Psoas muscle (tissue), 8 donors: Measurements from ENCODE around the gene ETNPPL. TPM values are rescaled to one million over a fixed set of nuclear protein-coding genes. Genes with fewer than 3 reads are reported as not detected.

ENCODE experiments used
- ATAC-seq, 4 donors: fragments of 200-7000 bp; cut with Tn5 transposase; one replicate each; pipeline ENCODE4 v1.9.1; 2020; ENCODE audit warnings: moderate library complexity in 3 of 4, mild to moderate bottlenecking in 2 of 4
- DNase-seq, 2 donors: peaks; one replicate each; pipeline ENCODE4 v3.0.0-alpha.2; 2020
- H3K27ac ChIP-seq: fragments of 200-600 bp; one replicate; pipeline ENCODE4 v1.8.0; 2022
- H3K27me3 ChIP-seq, 3 donors: fragments of 200-600 bp in 1 of 3; one replicate each; pipeline versions ENCODE4 v1.6.1 to v1.8.0; 2013 to 2022; ENCODE audit warnings: low read length in 2 of 3, mild to moderate bottlenecking in 2 of 3, moderate library complexity in 1 of 3; ENCODE audit not compliant: insufficient read depth in 3 of 3
- H3K36me3 ChIP-seq, 2 donors: fragments of 200-600 bp in 1 of 2; one replicate each; pipeline versions ENCODE4 v1.6.1 to v1.8.0; 2013 to 2022; ENCODE audit warnings: low read depth in 1 of 2, mild to moderate bottlenecking in 1 of 2, moderate library complexity in 1 of 2; ENCODE audit not compliant: insufficient read depth in 1 of 2
- H3K4me1 ChIP-seq: fragments of 200-600 bp; one replicate; pipeline ENCODE4 v1.8.0; 2022
- H3K4me3 ChIP-seq: fragments of 200-600 bp; one replicate; pipeline ENCODE4 v1.8.0; 2022; ENCODE audit warnings: mild to moderate bottlenecking
- H3K9me3 ChIP-seq: fragments of 200-600 bp; one replicate; pipeline ENCODE4 v1.8.0; 2022
- CTCF ChIP-seq: fragments of 200-600 bp; IDR thresholded peaks from one replicate; pipeline ENCODE4 v1.8.0; 2022; ENCODE audit warnings: antibody characterized with exemption
- WGBS, 3 donors: extraction: QIAGEN DNeasy Blood & Tissue Kit; methylation state at CpG; one replicate each; pipeline versions ENCODE4 v1.1.6 to v1.1.7; 2013; 5-methylcytosine and 5-hydroxymethylcytosine counted together
- intact Hi-C, 2 donors: fragments of 100-400 bp; cut with DNase I; formaldehyde crosslinking; loops; one replicate each; pipeline versions ENCODE4 v1.11.0 to v1.14.2; 2022
- polyA plus RNA-seq, 3 donors: library from polyadenylated mRNA; stranded (reverse); fragments of 200-250 nt; gene quantifications; one replicate each; pipeline ENCODE4 v1.2.3, GENCODE V29; 2013
- total RNA-seq, 4 donors: library from RNA; stranded (reverse); fragmentation: NEBNext Ultra II Directional in 2 of 4; extraction: Animal tissue kit (Norgen Biotek cat#: 25700) in 2 of 4; gene quantifications; one replicate each; pipeline versions ENCODE4 v1.2.1 to v1.2.4, GENCODE V29; 2021 to 2023
- donor health status: healthy with polysubstance abuse.
- donor health status: DM: no; HTN: no; CAD: no; lungs with moderate emphysema.
- donor health status: Bipolar disorder and iron deficiency.
- donor health status: healthy.
- donor health status: DM: yes; HTN: yes; CAD: no.
- donor health status: DM: no; HTN: no; CAD: no.
- donor health status: DM: no; HTN: no; CAD: no.
- donor health status: DM: yes; HTN: yes; CAD: no.

Gene ETNPPL
- total and polyA plus RNA-seq, 7 donors: 0.24 to 2.1 (median 0.28) TPM

- Histone ChIP-seq H3K9me3 (no peaks in the 10 kb centered on the region), H3K27me3 (peaks cover 0 to 2% (median 0%) of the 10 kb centered on the region in 3 donors), H3K4me3 (no peak overlapping the region), H3K27ac (no peak overlapping the region), H3K36me3 (no peaks in the 10 kb centered on the region), H3K4me1 (no peaks in the 10 kb centered on the region)
- 80 to 88% (median 86%) methylated on average over 2 of the region's 2 CpGs for WGBS, 3 donors
- intact Hi-C loops: no loop called here
- DNase-seq (no peak), ATAC-seq (no peak)
- TF ChIP-seq CTCF: no peak
Measured at GRCh38 chr4:108703966-108704365, 58.9 kb downstream of the ETNPPL start.

- DNase-seq: no peak
- H3K36me3 ChIP-seq: no peaks in the 10 kb centered on the region
- no peaks in the 10 kb centered on the region for H3K4me1 ChIP-seq
- no peak for TF ChIP-seq CTCF
- H3K27me3 ChIP-seq: peaks cover 0 to 2% (median 0%) of the 10 kb centered on the region in 3 donors
- no peak overlapping the region for H3K4me3 ChIP-seq
- intact Hi-C loops: no loop called here
- ATAC-seq: no peak
- H3K27ac ChIP-seq: no peak overlapping the region
- H3K9me3 ChIP-seq: no peaks in the 10 kb centered on the region
Measured at GRCh38 chr4:108703370-108703769, 59.5 kb downstream of the ETNPPL start.

GRCh38 chr4:108702960-108703359 is 59.9 kb downstream of the ETNPPL start:
- no peaks in the 10 kb centered on the region for H3K36me3 ChIP-seq
- no peaks in the 10 kb centered on the region for H3K9me3 ChIP-seq
- no peak overlapping the region for H3K27ac ChIP-seq
- TF ChIP-seq CTCF: no peak
- H3K27me3 ChIP-seq: peaks cover 0 to 2% (median 0%) of the 10 kb centered on the region in 3 donors
- WGBS, 3 donors: 70 to 81% (median 76%) methylated on average over 3 of the region's 3 CpGs
- H3K4me1 ChIP-seq: no peaks in the 10 kb centered on the region
- H3K4me3 ChIP-seq: no peak overlapping the region
- DNase-seq (no peak), ATAC-seq (no peak)
- intact Hi-C loops: no loop called here

- no peak for DNase-seq
- TF ChIP-seq CTCF: no peak
- no peak for ATAC-seq
- Histone ChIP-seq H3K9me3 (no peaks in the 10 kb centered on the region), H3K27ac (no peak overlapping the region), H3K36me3 (no peaks in the 10 kb centered on the region), H3K27me3 (peaks cover 0 to 2% (median 0%) of the 10 kb centered on the region in 3 donors), H3K4me3 (no peak overlapping the region), H3K4me1 (no peaks in the 10 kb centered on the region)
- 38 to 68% (median 58%) methylated on average over 1 of the region's 1 CpG for WGBS, 3 donors
- intact Hi-C loops: no loop called here
Measured at GRCh38 chr4:108700081-108700757, 62.6 kb downstream of the ETNPPL start.

GRCh38 chr4:108696160-108696559 is 66.7 kb downstream of the ETNPPL start:
- intact Hi-C loops: loop anchor here in 1 of 2 donors (5.0 kb wide), 1 partner anchor 1626 kb away; no protein-coding TSS in a partner anchor
- no peak for TF ChIP-seq CTCF
- DNase-seq: no peak
- H3K27ac ChIP-seq: no peak overlapping the region
- WGBS, 3 donors: 83 to 90% (median 89%) methylated on average over 3 of the region's 3 CpGs
- no peak for ATAC-seq
- H3K4me1 ChIP-seq: no peaks in the 10 kb centered on the region
- no peaks in the 10 kb centered on the region for H3K27me3 ChIP-seq
- H3K4me3 ChIP-seq: no peak overlapping the region
- no peaks in the 10 kb centered on the region for H3K9me3 ChIP-seq
- no peaks in the 10 kb centered on the region for H3K36me3 ChIP-seq
